ENCODE measurements around the gene C3orf52. TPM values are rescaled to one million over a fixed set of nuclear protein-coding genes. Genes with fewer than 3 reads are reported as not detected.
"Not testable (repeated sequence)": the region's sequence is repeated elsewhere in the genome, so short reads cannot be mapped to it uniquely, and the experiment has no call there.

The C3orf52 gene
- total RNA-seq, 1 donor from 2014 or later: 42.5 TPM

- H3K4me3 ChIP-seq (ENCODE audit: low read depth, low read length): no peak overlapping the region
- H3K27me3 ChIP-seq (ENCODE audit: control insufficient read depth, insufficient read depth, low read length): no peaks in the 10 kb centered on the region
- DNase-seq (ENCODE audit: low read depth): no peak
- no peaks in the 10 kb centered on the region for H3K36me3 ChIP-seq (ENCODE audit: control insufficient read depth, insufficient read depth, low read length)
- no peak for TF ChIP-seq CTCF (IDR thresholded peaks at IDR 0.05; ENCODE audit: insufficient read depth, low read length, poor library complexity, severe bottlenecking)
Observed at GRCh38 chr3:112061152-112061551, 25.0 kb upstream of the C3orf52 start.

GRCh38 chr3:112072387-112073060 is 13.7 kb upstream of the C3orf52 start:
- DNase-seq (ENCODE audit: low read depth); H3K4me3 ChIP-seq (ENCODE audit: low read depth, low read length); H3K27me3 ChIP-seq (ENCODE audit: control insufficient read depth, insufficient read depth, low read length); H3K36me3 ChIP-seq (ENCODE audit: control insufficient read depth, insufficient read depth, low read length): not testable (repeated sequence)

GRCh38 chr3:112074006-112074405 is 12.2 kb upstream of the C3orf52 start:
- no peak overlapping the region for H3K4me3 ChIP-seq (ENCODE audit: low read depth, low read length)

GRCh38 chr3:112074616-112075497 is 11.3 kb upstream of the C3orf52 start:
- Histone ChIP-seq H3K27me3 (ENCODE audit: control insufficient read depth, insufficient read depth, low read length) (no peaks in the 10 kb centered on the region), H3K4me3 (ENCODE audit: low read depth, low read length) (no peak overlapping the region), H3K36me3 (ENCODE audit: control insufficient read depth, insufficient read depth, low read length) (no peaks in the 10 kb centered on the region)
- TF ChIP-seq CTCF (IDR thresholded peaks at IDR 0.05; ENCODE audit: insufficient read depth, low read length, poor library complexity, severe bottlenecking): no peak
- DNase-seq (ENCODE audit: low read depth): peak; percentile 97

More at GRCh38 chr3:112074006-112074405, 12.2 kb upstream of the C3orf52 start:
- no peak for TF ChIP-seq CTCF (IDR thresholded peaks at IDR 0.05; ENCODE audit: insufficient read depth, low read length, poor library complexity, severe bottlenecking)
- DNase-seq (ENCODE audit: low read depth): no peak
- Histone ChIP-seq H3K36me3 (ENCODE audit: control insufficient read depth, insufficient read depth, low read length) (no peaks in the 10 kb centered on the region), H3K27me3 (ENCODE audit: control insufficient read depth, insufficient read depth, low read length) (no peaks in the 10 kb centered on the region)

GRCh38 chr3:112078125-112079083 is 7.8 kb upstream of the C3orf52 start:
- H3K27me3 ChIP-seq (ENCODE audit: control insufficient read depth, insufficient read depth, low read length): no peaks in the 10 kb centered on the region
- no peak for DNase-seq (ENCODE audit: low read depth)
- H3K36me3 ChIP-seq (ENCODE audit: control insufficient read depth, insufficient read depth, low read length): no peaks in the 10 kb centered on the region
- no peak for TF ChIP-seq CTCF (IDR thresholded peaks at IDR 0.05; ENCODE audit: insufficient read depth, low read length, poor library complexity, severe bottlenecking)
- no peak overlapping the region for H3K4me3 ChIP-seq (ENCODE audit: low read depth, low read length)
